GM12878 (cell line): Measurements from ENCODE around the gene DDX39A. TPM values are rescaled to one million over a fixed set of nuclear protein-coding genes. Genes with fewer than 3 reads are reported as not detected.

Source experiments
- ATAC-seq: fragments of 200-7000 bp; cut with Tn5 transposase; 3 replicates; pipeline ENCODE4 v1.9.1; 2020; ENCODE audit warnings: mild to moderate bottlenecking, moderate library complexity
- BruUV-seq: library from RNA; stranded (reverse); fragments of 400-500 nt; replicated peaks from 2 replicates; lab custom pipeline; 2021; lab: Mats Ljungman, UMichigan
- CTCF ChIA-PET: fragments of 300-600 bp; sonication (Branson Sonifier 250); formaldehyde crosslinking; extraction: SDS; loops from one replicate; lab custom pipeline; 2021; ENCODE audit warnings: inconsistent platforms; lab: Yijun Ruan, JAX
- POLR2A ChIA-PET: fragments of 350-600 bp; formaldehyde crosslinking; extraction: SDS; loops from one replicate; lab custom pipeline; 2021; ENCODE audit warnings: inconsistent platforms; lab: Charles Lee
- RAD21 ChIA-PET: fragments of 300-600 bp; sonication (Branson Sonifier 250); formaldehyde crosslinking; loops from one replicate; lab custom pipeline; 2023; ENCODE audit warnings: antibody characterized with exemption; ENCODE audit not compliant: unreplicated experiment; lab: Charles Lee
- SMC1A ChIA-PET: fragments of 300-600 bp; sonication (Branson Sonifier 250); formaldehyde crosslinking; loops from one replicate; lab custom pipeline; 2023; ENCODE audit not compliant: unreplicated experiment, uncharacterized antibody; lab: Charles Lee
- DNase-seq: peaks from one replicate; pipeline ENCODE4 v3.0.0-alpha.2; 2011; ENCODE audit warnings: low read depth, low spot score
- FAIRE-seq: peaks from 3 replicates; lab custom pipeline; 2011; peaks lifted over from hg19 to GRCh38; lab: Jason Lieb, UNC
- H2AFZ ChIP-seq: 2 replicates; pipeline ENCODE4 v1.6.0; 2011; ENCODE audit warnings: low read depth, low read length, control low read depth; ENCODE audit not compliant: control insufficient read depth
- H3K27ac ChIP-seq: 2 replicates; pipeline ENCODE4 v1.5.1; 2011; ENCODE audit warnings: control low read depth; ENCODE audit not compliant: control insufficient read depth, insufficient read depth
- H3K27me3 ChIP-seq, 2 experiments: replicated peaks in 1 of 2; 2 replicates each; pipeline versions ENCODE4 v1.6.0 to v1.6.1; 2011; ENCODE audit warnings: low read length in 1 of 2; ENCODE audit not compliant: control insufficient read depth in 2 of 2, insufficient read depth in 2 of 2
- H3K36me3 ChIP-seq, 2 experiments: 2 replicates each; pipeline ENCODE4 v1.5.1; 2011; ENCODE audit warnings: low read length in 1 of 2; ENCODE audit not compliant: control insufficient read depth in 2 of 2, insufficient read depth in 2 of 2
- H3K4me1 ChIP-seq: 2 replicates; pipeline ENCODE4 v1.6.1; 2011; ENCODE audit warnings: mild to moderate bottlenecking, low read length, moderate library complexity, mixed read lengths; ENCODE audit not compliant: control insufficient read depth, insufficient read depth
- H3K4me2 ChIP-seq: 2 replicates; pipeline ENCODE4 v1.6.0; 2011; ENCODE audit warnings: control low read depth; ENCODE audit not compliant: control insufficient read depth, insufficient read depth
- H3K4me3 ChIP-seq: fragments of 200-600 bp; sonication (generic); 2 replicates; pipeline ENCODE4 v1.5.1; 2016
- H3K79me2 ChIP-seq: 2 replicates; pipeline ENCODE4 v1.6.0; 2011; ENCODE audit warnings: low read length; ENCODE audit not compliant: control insufficient read depth, insufficient read depth
- H3K9ac ChIP-seq: 2 replicates; pipeline ENCODE4 v1.8.0; 2011; ENCODE audit warnings: low read length, control low read depth, mixed read lengths; ENCODE audit not compliant: control insufficient read depth, insufficient read depth
- H3K9me3 ChIP-seq: replicated peaks from 3 replicates; pipeline ENCODE4 v1.5.1; 2011; ENCODE audit warnings: mild to moderate bottlenecking, low read length; ENCODE audit not compliant: control insufficient read depth, insufficient read depth
- H4K20me1 ChIP-seq: 2 replicates; pipeline ENCODE4 v1.6.0; 2011; ENCODE audit not compliant: control insufficient read depth, insufficient read depth
- CBFB ChIP-seq: IDR thresholded peaks from 2 replicates; pipeline ENCODE4 v1.6.1; 2016; ENCODE audit warnings: antibody characterized with exemption, low read depth
- CHD4 ChIP-seq: fragments of 200-600 bp; sonication (generic); IDR thresholded peaks from 2 replicates; pipeline ENCODE4 v1.6.1; 2016; ENCODE audit warnings: mild to moderate bottlenecking
- EP300 ChIP-seq, 2 experiments: fragments of 150-350 bp in 1 of 2; IDR thresholded peaks; 2 replicates each; pipeline ENCODE4 v1.6.1; 2011 to 2012; ENCODE audit warnings: low read depth in 2 of 2, low read length in 2 of 2, borderline replicate concordance in 1 of 2, improper control_type of control experiment in 1 of 2, inconsistent platforms in 1 of 2; ENCODE audit not compliant: control insufficient read depth in 1 of 2
- KDM1A ChIP-seq: fragments of 200-600 bp; sonication (generic); IDR thresholded peaks from 2 replicates; pipeline ENCODE4 v1.6.1; 2016; ENCODE audit warnings: borderline replicate concordance
- NFIC ChIP-seq: IDR thresholded peaks from 2 replicates; pipeline ENCODE4 v1.6.1; 2012; ENCODE audit warnings: low read depth, mild to moderate bottlenecking, inconsistent platforms, low read length, moderate library complexity
- NR2C1 ChIP-seq: fragments of 450-650 bp; IDR thresholded peaks from 2 replicates; pipeline ENCODE4 v1.6.1; 2017; ENCODE audit warnings: antibody characterized with exemption, mild to moderate bottlenecking, moderate library complexity
- NR2C2 ChIP-seq: IDR thresholded peaks from 2 replicates; pipeline ENCODE4 v1.6.1; 2011; ENCODE audit warnings: borderline replicate concordance, low read depth; ENCODE audit not compliant: control insufficient read depth, insufficient read length
- PAX5 ChIP-seq: IDR thresholded peaks from 2 replicates; pipeline ENCODE4 v1.6.1; 2011; ENCODE audit warnings: low read depth, low read length, borderline replicate concordance
- RELB ChIP-seq: fragments of 450-650 bp; IDR thresholded peaks from 2 replicates; pipeline ENCODE4 v1.6.1; 2017; ENCODE audit warnings: low read depth, mild to moderate bottlenecking, moderate library complexity
- SMAD1 ChIP-seq: fragments of 450-650 bp; IDR thresholded peaks from 2 replicates; pipeline ENCODE4 v1.6.1; 2018; ENCODE audit warnings: mild to moderate bottlenecking, low read depth; ENCODE audit not compliant: partially characterized antibody
- WGBS: methylation state at CpG from one replicate; pipeline ENCODE4 v1.1.6; 2016; ENCODE audit warnings: low lambda C conversion rate; ENCODE audit not compliant: insufficient replicate concordance, insufficient coverage; ENCODE audit errors: missing lambda C conversion rate; 5-methylcytosine and 5-hydroxymethylcytosine counted together
- in situ Hi-C: fragments of 300-500 bp; cut with MboI; formaldehyde crosslinking; loops from 9 replicates; pipeline ENCODE4 v1.14.3; 2018; ENCODE audit warnings: mixed read lengths
- intact Hi-C: fragments of 100-400 bp; cut with micrococcal nuclease; formaldehyde crosslinking; loops from one replicate; pipeline ENCODE4 v1.14.2; 2022; ENCODE audit not compliant: unreplicated experiment
- polyA plus RNA-seq, 11 experiments: library from polyadenylated mRNA; depleted of rRNA in 4 of 11; unstranded in 6 of 11; stranded (reverse) in 5 of 11; fragments of >200 nt; fragmentation: Nextera tagmentation in 4 of 11; fragmentation: Illumina TruSeq in 1 of 11; extraction: Ambion mirVana in 4 of 11; extraction: Trizol in 1 of 11; gene quantifications; 1 replicate in 1 of 11; 2 replicates in 10 of 11; pipeline versions ENCODE4 v1.2.1 to v1.2.3, GENCODE V29; 2011 to 2016; ENCODE audit warnings: inconsistent platforms in 2 of 11, missing spikeins in 2 of 11, low read depth in 1 of 11
- total RNA-seq, 4 experiments: library from RNA; depleted of rRNA in 3 of 4; stranded (reverse); fragments of >200 nt in 3 of 4; fragmentation: Illumina TruSeq in 1 of 4; extraction: Trizol in 1 of 4; gene quantifications; 2 replicates each; pipeline versions ENCODE4 v1.2.1 to v1.2.3, GENCODE V29; 2013 to 2021
- TF ChIP-seq, protein P1 (sequence below): fragments of 450-650 bp; IDR thresholded peaks from 2 replicates; pipeline ENCODE4 v1.6.1; 2016; ENCODE audit warnings: mild to moderate bottlenecking, moderate library complexity, borderline replicate concordance

DDX39A gene
- total and polyA plus RNA-seq, 10 of the 15 experiments (the other 5 are each of a cell fraction or from before 2014, with no cell fraction given) = 113 to 378 (median 224) TPM

GRCh38 chr19:14449321-14449720, 30.2 kb upstream of the DDX39A start (continued):
- TF ChIP-seq, protein P1, sequence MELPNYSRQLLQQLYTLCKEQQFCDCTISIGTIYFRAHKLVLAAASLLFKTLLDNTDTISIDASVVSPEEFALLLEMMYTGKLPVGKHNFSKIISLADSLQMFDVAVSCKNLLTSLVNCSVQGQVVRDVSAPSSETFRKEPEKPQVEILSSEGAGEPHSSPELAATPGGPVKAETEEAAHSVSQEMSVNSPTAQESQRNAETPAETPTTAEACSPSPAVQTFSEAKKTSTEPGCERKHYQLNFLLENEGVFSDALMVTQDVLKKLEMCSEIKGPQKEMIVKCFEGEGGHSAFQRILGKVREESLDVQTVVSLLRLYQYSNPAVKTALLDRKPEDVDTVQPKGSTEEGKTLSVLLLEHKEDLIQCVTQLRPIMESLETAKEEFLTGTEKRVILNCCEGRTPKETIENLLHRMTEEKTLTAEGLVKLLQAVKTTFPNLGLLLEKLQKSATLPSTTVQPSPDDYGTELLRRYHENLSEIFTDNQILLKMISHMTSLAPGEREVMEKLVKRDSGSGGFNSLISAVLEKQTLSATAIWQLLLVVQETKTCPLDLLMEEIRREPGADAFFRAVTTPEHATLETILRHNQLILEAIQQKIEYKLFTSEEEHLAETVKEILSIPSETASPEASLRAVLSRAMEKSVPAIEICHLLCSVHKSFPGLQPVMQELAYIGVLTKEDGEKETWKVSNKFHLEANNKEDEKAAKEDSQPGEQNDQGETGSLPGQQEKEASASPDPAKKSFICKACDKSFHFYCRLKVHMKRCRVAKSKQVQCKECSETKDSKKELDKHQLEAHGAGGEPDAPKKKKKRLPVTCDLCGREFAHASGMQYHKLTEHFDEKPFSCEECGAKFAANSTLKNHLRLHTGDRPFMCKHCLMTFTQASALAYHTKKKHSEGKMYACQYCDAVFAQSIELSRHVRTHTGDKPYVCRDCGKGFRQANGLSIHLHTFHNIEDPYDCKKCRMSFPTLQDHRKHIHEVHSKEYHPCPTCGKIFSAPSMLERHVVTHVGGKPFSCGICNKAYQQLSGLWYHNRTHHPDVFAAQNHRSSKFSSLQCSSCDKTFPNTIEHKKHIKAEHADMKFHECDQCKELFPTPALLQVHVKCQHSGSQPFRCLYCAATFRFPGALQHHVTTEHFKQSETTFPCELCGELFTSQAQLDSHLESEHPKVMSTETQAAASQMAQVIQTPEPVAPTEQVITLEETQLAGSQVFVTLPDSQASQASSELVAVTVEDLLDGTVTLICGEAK = no peak
- TF ChIP-seq KDM1A (no peak), NR2C2 (no peak), SMAD1 (no peak), NFIC (no peak), CBFB (no peak), NR2C1 (no peak)

- H3K4me3 ChIP-seq = no peak overlapping the region
- BruUV-seq = no TSS peak
- in situ Hi-C loops = no loop called here
- H3K9me3 ChIP-seq = no peaks in the 10 kb centered on the region; the same call in 2 of the 3 replicates
- DNase-seq = no peak
- ChIA-PET RAD21 (interaction anchor here (0.6 kb wide), 1 partner anchor 310 kb away, joined by 3 read pairs; no protein-coding TSS in a partner anchor), POLR2A (no interaction called here), CTCF (interaction anchor here (0.7 to 0.8 kb wide), 2 partner anchors 14 to 33 kb away, joined by 3 read pairs; no protein-coding TSS in a partner anchor)
- 99% methylated on average over 10 of the region's 10 CpGs for WGBS
- no peak for FAIRE-seq
- no peak for ATAC-seq
- H3K27me3 ChIP-seq = no peaks in the 10 kb centered on the region
- no peaks in the 10 kb centered on the region for H3K4me1 ChIP-seq
- no peak overlapping the region for H2AFZ ChIP-seq
- no peaks in the 10 kb centered on the region; the same call in 1 of the 2 replicates for H4K20me1 ChIP-seq
- no peak overlapping the region for H3K9ac ChIP-seq
- H3K4me2 ChIP-seq = no peak overlapping the region
- no peak for TF ChIP-seq RELB
- no peak for TF ChIP-seq CHD4
- no peak for TF ChIP-seq EP300 (IDR thresholded peaks at IDR 0.05; ENCODE audit: borderline replicate concordance in 1 of 2, control insufficient read depth in 1 of 2, low read depth in 2 of 2, low read length in 2 of 2)
- TF ChIP-seq, protein P1 = peak; percentile 89
- no peak for TF ChIP-seq PAX5
- TF ChIP-seq, all 136 proteins: peak for 1
- Histone ChIP-seq H3K36me3 (peaks cover 35 to 57% of the 10 kb centered on the region in 2 experiments), H3K27ac (no peak overlapping the region), H3K79me2 (peaks cover 3% of the 10 kb centered on the region; the same call in 1 of the 2 replicates)
- intact Hi-C loops = no loop called here
- SMC1A ChIA-PET = no interaction called here
These were observed 27.3 kb upstream of the DDX39A start for GRCh38 chr19:14446336-14447036.
